LNCAP (cell line): ENCODE results near the gene TTC34.

ENCODE experiments used
- TF ChIP-seq, protein P1 (sequence below): fragments of 450-650 bp; IDR thresholded peaks from 2 replicates; pipeline ENCODE4 v1.5.1; 2017; ENCODE audit warnings: mild to moderate bottlenecking

The TTC34 gene

DNA sequence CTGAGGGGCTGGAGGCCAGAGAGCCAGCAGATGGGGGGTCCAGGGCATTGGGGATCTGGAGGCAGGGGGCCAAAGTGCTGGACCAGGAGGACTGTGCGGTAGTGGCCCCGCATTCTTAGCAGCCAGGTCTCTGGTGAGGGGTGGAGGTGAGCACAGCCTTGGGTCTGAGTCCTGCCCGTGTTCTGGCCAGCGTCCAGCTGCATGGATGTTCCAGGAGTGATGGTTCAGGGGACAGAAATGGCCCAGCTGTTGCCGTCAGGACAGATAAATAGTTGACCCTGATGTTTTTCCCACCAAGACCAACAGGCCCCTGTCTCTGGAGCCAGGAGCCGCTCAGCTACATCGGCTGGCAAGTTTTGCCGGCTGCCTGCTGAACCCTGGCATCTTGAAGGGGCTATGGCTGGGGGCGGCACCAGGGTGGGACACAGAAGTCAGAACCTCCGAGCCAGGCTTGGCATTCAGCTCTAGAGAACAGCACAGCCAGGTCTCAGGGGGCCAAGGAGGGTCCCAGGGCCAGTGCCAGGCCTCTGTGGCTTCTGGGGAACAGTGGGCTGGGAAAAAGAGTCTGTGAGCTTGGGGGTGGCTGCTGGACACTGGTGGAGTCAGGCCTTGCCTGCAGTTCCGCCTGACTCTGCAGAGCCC, 19.4 kb upstream of the TTC34 start:
- TF ChIP-seq, protein P1, sequence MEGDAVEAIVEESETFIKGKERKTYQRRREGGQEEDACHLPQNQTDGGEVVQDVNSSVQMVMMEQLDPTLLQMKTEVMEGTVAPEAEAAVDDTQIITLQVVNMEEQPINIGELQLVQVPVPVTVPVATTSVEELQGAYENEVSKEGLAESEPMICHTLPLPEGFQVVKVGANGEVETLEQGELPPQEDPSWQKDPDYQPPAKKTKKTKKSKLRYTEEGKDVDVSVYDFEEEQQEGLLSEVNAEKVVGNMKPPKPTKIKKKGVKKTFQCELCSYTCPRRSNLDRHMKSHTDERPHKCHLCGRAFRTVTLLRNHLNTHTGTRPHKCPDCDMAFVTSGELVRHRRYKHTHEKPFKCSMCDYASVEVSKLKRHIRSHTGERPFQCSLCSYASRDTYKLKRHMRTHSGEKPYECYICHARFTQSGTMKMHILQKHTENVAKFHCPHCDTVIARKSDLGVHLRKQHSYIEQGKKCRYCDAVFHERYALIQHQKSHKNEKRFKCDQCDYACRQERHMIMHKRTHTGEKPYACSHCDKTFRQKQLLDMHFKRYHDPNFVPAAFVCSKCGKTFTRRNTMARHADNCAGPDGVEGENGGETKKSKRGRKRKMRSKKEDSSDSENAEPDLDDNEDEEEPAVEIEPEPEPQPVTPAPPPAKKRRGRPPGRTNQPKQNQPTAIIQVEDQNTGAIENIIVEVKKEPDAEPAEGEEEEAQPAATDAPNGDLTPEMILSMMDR: no peak

DNA sequence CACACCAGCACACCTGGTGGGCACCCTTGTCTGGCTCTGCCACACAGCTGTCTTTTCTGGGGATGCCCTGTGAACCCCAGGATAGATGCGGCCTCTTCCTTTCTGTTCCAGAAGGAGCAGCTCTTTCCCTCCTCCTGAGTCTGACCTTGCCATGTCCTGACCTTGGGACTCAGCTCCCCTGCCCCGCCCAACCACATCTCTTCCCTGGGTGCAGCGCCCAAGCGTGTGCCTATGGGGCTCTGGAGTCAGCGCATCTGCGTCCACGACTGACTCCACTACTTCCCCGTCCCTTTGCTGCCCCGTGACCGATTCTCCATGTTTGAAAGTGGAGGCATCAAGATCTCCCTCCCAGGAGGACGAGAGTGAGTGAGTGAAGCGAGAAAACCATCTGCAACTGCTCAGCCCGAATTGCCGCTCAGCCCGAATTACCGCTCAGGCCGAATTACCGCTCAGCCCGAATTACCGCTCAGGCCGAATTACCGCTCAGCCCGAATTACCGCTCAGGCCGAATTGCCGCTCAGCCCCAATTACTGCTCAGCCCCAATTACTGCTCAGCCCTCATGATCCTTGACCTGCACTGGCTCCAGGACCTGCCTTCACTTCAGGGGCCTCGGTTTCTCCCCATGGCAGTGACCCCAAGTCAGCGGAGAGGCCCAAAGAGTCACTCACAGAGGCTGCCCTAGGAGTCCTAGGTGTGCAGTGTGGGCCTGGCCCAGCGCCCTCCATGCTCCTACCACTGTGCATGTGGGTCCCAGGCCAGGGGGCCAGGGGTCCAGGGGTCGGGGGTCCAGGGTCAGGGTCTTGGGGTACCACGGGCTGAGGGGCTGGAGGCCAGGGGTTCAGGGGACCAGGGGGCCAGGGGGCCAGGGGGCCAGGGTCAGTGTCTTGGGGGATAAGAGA, 18.6 kb upstream of the TTC34 start:
- TF ChIP-seq, protein P1: no peak

- TF ChIP-seq, protein P1: no peak
Measured at GRCh38 chr1:2819429-2819828, 17.9 kb upstream of the TTC34 start.

- TF ChIP-seq, protein P1: no peak
Measured at GRCh38 chr1:2817784-2818564, 16.5 kb upstream of the TTC34 start.

DNA sequence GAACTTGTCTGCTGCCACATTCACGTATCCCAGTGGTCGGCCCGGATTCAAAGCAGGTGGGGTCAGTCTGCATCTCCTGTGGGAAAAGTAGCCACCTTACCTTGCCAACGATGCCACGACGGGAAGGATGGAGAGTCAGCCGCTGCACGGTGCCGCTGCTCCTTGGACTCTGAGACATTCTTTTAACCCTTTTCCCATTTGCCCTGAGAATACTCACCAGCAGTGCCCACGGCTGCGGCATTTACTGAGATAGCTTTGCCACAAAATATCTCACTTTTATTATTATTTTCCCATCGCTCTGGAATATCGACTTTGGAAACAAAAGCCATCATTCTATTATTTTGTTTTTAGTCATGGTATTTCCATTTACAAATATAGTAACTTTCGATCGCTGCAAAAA, 15.3 kb upstream of the TTC34 start:
- TF ChIP-seq, protein P1: no peak

DNA sequence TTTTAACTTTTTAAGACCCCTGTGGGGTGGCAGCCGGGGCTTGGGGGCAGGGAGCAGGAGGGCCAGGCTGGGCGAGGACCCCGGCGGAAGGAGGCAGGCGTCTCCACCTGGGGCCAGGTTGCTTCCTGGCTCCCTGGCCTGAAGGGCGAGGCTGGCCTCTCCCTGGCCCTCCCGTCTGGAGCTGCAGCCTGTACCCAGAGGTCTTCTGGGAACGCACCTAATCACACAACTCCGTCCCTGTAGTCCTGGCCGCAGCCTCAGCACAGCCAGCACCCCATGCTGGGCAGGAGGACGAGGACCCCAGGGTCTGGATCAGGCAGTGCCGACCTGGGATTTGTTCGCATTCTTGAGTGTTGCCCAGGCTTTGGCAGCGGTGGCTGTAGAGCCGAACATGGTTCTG, 14.1 kb upstream of the TTC34 start:
- TF ChIP-seq, protein P1: no peak

DNA sequence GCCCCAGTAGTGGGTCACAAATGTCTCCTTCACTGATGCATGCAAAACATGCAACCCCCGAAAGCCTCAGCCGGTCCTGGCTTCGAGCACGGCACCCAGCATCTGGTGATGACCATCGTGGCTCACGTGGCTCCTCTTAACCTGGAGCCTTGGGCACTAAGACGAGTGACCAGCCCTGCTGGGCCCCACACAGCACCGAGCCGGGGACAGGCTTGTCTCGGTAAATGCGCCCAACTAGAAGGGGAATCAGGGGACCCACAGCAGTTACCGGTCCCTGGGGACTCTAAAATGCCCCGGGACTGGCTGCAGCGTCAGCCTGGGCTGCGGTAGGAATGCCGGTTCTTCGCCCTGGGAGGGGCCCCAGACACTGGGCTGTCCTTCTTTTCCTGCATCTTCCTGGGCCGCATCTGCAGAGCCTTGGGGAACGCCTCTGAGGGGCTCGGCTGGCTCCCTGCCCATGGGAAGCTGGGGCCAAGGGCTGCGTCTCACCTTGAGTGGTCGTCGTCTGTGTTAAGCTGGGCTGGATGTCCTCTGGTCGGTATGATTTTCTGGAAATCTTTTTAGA, 13.1 kb upstream of the TTC34 start:
- TF ChIP-seq, protein P1: no peak
